Skeletal muscle cell (primary cell): ENCODE data around the gene CFAP221.

Experiments
- DNase-seq: peaks from one replicate; pipeline ENCODE4 v3.0.0-alpha.2; 2010; ENCODE audit warnings: low read depth
- H3K4me3 ChIP-seq: 2 replicates; pipeline ENCODE4 v1.5.1; 2011; ENCODE audit warnings: low read depth, mild to moderate bottlenecking, control low read depth, low read length, moderate library complexity

CFAP221 gene

DNA sequence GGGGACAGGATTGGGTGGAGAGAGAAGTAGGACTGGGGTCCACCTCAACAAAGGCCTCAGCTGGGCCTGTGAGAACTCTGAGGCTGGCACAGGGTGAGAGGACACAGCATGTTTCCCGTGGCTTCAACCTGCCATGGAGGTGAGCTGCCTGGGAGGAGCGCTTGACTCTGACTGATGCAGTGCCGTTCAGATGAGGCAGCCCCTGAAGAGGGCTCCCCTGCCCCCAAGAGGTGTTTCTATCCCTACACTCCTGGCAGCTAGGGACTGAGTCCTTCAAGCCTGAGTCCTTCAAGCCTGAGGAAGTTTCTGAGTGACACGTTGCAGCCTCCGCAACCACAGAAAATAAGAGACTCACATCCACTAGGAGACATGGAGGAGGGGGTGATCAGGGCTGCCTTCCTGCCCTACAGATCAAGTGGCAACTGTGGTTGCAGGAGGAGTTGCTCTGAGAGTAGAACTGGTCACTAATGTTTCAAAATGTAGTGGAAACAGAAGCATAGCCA, 85.1 kb downstream of the CFAP221 start:
- H3K4me3 ChIP-seq, result no peak overlapping the region
- DNase-seq, result no peak

DNA sequence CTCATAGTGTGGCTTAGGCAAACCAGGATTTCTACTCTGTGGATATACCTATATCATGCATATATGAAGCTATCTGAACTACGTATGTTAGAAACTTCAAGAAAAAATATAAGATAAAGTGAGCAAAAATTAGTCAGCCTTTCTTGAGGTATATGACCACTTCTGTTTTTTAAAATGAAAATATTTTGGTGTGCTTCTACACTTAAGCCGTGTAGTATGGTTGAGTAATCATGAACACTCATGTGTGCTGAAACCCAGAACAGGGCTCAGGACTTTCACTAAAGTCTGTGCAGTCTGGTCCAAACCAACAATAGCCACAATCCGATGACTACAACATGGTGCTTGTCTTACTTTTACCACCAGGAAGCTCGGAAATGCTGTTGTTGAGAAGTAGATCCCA, 85.9 kb downstream of the CFAP221 start:
- H3K4me3 ChIP-seq, result no peak overlapping the region

DNA sequence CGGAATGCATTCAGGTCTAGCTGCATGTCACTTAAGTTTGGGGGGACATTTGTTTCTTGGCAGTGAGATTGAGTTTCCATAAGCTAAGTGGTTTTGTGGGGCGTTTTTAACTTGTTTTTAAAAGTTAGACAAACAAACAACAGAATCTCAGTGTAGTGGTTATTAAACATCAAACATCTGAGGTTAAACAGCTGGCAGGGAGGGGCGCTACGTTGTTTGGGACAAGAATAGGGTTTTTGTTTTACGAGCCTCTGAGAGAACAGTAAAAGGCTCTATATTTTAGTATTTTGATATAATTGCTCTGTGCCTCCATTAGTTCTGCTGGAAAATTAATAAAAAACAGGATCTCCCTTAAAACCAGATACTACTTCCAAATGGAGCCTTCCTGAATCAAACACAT, 93.1 kb downstream of the CFAP221 start:
- no peak overlapping the region for H3K4me3 ChIP-seq
- DNase-seq, result no peak

More for the DNA sequence above, 85.9 kb downstream of the CFAP221 start:
- no peak for DNase-seq

DNA sequence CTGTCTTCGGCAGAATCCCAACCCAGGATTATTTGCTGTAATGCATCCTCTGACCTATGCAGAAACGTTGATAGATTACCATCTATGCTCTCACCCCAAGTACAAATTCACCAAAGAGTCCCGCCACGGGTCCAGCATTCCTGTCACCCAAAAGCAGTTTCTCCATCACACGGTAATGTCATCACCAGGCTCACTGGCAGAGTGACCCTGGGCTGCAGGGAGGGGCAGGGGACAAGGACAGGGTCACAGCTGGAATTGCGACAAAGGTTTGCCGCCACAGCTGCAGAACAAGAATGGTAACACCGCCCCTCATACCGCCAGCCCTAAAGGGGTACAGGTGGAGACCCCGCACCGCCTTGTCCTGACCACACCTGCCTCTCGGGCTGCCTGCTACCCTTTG, 94.0 kb downstream of the CFAP221 start:
- no peak for DNase-seq
- H3K4me3 ChIP-seq, result no peak overlapping the region

DNA sequence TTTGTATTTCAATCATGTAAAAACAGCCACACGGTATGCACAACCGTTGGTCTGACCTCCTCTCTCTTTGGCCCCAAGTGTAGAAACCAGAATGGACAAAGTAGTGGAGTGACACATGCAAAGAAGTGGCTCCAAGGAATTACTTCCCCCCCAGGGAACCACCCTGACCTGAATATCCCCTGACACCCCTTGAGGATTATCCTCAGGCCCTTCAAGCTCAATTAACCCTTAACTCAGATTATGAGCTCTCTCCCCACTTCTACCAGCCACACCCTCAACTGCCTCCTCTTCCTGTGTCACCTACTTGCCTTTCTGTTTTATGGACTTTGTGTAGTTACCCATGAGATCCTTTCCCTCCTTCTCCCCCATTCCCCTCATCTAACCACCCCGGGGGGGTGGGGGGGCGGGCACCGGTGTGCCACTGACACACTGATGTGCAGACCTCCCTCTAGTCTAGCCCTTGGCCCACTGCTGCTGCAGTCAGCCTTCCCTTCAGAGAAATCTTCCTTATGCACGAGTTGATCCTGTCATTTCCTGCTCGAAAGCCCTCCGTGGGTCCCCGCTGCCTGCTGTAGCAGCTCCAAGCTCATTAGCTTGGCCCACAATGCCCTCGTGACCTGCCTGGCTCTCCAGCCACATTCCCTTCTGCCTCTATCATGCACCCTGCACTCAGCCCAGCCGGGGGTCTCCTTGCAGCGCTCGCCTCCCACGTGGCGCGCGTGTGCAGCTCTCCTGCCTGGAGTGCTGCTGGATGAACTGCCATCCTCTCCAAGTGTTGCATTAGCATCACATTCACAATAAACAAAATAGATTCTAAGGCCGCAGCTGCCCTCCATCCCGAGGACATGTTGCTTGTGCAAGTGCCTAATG, 94.7 kb downstream of the CFAP221 start:
- H3K4me3 ChIP-seq, result no peak overlapping the region
- no peak for DNase-seq

DNA sequence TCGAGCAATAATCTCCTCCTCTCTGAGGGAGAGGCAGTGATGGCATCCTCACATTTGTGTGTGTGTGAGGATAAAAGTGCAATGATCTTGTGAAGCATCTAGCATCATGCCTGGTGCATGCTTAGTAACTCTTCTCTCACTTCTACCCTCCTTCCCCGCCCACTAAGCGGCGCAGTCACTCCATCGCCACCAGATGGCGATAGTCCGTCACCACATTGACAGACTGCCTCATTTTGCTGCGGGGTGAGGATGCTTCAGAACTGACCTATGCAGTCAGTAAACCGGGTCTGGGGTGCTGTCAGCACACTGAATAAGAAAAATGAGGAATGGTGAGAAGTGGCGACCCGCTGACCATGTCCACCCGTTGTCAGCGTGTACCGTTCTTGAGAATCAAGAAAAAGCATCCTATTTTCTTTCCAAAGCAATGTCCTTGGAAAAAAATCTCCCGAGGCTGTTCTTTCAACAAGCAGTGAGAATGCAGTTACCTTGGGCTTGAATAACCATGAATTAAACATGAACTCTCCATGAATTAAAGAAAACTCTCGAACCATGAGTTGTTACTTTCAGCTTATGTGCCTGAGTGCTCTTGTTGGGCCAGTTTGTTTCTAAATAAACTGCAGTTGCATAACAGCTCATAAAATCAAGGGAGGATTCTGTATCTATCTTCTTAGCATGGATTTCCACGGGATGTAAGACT, 97.5 kb downstream of the CFAP221 start:
- H3K4me3 ChIP-seq, result no peak overlapping the region
- peak; percentile 28 for DNase-seq

DNA sequence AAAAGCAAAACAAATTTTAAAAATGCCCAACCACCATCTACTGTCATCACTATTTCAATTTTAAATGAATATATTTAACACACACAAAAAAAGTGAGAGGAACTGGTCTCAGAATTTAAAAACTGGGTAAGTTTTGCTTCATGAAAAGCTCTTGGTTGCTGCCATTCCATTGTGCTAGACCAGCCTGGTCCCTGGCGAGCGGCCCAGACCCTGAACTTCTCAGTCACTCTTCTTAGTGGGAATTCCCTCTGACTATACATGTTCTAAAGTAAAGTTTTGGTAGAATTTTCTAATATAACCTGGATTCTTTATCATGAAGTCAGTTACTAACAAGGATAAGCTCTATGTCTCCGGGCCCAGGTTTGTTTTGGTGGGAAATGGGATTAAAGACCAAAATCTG, 99.9 kb downstream of the CFAP221 start:
- H3K4me3 ChIP-seq, result no peak overlapping the region
- no peak for DNase-seq

DNA sequence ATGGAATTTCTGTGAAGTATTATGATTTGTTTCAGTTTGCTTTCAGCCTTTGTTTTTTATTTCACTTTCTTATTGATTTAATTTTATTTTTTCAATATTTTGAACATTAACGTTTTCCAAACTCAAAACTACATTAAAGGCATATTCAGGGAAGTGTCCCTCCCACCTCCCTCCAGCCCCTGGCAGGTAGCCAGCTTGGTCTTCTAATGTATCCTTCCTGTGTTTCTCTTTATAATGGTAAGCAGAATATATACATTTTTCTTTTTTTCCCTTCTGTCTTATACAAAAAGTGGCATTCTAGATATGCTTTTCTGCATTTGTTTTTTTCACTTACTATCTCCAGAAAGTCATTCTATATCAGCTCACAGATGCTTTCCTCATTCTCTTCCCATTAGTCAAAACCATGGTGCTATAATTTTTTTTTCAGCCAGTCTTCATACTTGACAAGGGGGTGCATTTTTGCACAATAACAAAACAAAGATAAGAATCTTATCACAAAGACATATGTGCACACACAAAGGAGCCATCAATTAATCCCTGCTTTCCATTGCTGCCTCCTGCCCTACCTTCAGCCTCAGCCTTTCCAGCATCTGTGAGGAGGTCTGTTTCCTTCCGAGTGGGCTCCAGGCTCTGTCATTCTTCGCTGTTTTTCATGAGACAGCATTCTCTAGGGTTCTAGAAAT, 101.1 kb downstream of the CFAP221 start:
- no peak for DNase-seq
- no peak overlapping the region for H3K4me3 ChIP-seq

DNA sequence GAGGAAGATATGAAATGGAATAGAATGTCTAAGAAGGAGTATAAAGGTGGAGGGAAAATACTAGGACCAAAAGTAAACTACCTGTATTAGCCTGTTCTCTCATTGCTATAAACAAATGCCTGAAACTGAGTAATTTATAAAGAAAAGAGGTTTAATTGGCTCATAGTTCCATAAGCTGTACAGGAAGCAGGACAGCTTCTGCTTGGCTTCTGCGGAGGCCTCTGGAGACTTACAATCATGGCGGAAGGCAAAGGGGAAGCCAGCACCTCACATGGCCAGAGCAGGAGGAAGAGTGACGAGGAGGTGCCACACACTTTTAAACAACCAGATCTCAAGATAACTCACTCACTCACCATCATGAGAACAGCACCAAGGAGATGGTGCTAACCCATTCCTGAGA, 101.9 kb downstream of the CFAP221 start:
- no peak overlapping the region for H3K4me3 ChIP-seq
- no peak for DNase-seq

DNA sequence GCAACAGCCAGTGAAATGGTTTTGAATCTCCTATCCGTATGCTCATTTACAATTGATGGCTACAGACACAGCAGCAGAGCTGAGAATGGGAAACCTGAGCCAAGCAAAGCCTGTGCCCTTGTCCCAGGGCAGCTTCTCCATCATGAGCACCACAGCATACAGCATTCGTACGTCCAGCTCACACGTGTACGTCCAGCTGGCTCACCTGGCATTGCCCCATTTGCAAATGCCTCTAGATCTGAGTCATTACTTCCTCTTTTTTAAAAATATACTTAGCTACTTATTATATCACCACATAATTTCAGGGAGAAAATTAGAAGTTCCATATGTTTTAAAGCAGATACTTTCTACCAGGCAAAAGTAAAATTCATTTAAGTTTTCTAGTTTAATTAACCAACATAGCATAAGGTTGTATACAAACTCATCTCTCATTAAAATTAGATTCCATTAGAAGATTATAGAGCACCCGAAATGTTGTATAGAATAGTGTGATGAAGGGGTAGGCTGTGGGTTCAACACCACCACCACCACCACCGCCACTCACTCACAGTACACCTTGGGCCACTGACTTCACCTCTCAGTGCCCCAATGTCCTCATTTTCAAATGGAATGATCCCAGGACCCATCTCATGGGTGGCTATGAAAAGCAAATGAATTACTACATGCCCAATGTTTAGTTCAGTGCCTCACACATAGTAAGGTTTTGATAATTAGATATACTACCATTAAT, 103.4 kb downstream of the CFAP221 start:
- no peak overlapping the region for H3K4me3 ChIP-seq
- no peak for DNase-seq

DNA sequence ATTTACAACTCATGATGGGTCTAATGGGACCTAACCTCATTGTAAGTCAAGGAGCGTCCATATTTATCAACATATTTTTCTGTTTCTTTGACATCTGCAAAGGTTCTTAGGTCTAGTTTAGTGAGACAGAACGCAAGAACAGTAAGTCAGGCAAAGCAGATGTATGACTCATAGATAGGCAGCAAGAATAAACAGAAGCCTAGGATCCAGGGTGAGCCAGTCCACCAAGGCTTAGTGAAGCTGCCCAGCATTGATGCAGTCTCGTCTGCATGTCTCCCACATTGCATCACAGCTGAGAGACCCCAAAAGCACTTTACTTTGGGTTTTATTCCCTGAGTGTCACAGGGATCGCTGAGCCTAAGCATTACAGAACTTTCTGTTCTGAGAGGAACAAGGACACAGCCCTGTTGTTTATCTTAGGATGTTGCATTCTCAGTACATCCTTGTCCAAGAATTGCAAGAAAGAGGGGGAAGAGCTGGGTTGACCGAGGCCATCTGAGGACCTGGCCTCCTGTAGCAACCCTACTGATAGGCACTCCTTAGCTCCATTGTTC, 105.2 kb downstream of the CFAP221 start:
- no peak overlapping the region for H3K4me3 ChIP-seq
- DNase-seq, result no peak

DNA sequence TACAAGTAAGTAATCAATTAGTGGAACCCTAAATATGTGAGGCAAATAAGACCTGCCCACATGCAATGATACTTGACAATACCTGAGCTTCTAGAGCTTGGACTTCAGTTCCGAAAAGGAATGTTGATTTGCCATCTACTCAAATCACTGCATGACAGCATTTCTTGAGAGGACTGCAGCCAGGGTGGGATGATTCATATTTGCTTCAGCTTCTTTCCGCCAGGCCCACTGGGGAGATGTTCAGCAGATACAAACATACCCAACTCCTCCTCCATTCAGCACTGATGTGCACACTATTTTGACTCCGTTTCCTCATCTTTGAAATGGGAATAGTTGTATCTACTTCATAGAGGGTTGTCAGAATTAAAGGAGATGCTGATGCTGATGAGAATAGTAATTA, 106.0 kb downstream of the CFAP221 start:
- DNase-seq, result no peak
- no peak overlapping the region for H3K4me3 ChIP-seq

DNA sequence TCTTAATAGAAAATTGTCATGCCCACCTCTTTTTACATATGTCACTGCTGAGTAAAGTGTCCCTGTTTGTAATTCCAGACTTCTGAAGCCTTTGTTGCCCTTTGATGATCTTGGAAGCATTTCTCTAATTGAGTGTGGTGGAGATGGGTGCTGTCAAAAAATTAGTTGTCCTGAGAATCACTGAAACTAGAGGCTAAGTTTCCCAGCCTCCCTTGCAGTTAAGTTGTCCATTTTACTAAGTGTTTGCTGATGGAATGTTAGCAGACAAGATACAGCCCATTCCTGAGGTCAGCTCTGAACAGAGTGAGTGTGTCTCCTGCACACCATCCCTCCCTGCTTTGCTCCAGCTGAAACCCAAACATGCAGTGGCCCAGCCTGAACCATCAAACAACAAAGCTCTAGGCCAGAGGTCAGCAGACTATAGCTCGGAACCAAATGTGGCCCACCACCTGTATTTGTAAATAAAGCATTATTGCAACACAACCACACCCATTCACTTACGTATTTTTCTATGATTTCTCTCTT, 106.7 kb downstream of the CFAP221 start:
- no peak overlapping the region for H3K4me3 ChIP-seq
- no peak for DNase-seq

DNA sequence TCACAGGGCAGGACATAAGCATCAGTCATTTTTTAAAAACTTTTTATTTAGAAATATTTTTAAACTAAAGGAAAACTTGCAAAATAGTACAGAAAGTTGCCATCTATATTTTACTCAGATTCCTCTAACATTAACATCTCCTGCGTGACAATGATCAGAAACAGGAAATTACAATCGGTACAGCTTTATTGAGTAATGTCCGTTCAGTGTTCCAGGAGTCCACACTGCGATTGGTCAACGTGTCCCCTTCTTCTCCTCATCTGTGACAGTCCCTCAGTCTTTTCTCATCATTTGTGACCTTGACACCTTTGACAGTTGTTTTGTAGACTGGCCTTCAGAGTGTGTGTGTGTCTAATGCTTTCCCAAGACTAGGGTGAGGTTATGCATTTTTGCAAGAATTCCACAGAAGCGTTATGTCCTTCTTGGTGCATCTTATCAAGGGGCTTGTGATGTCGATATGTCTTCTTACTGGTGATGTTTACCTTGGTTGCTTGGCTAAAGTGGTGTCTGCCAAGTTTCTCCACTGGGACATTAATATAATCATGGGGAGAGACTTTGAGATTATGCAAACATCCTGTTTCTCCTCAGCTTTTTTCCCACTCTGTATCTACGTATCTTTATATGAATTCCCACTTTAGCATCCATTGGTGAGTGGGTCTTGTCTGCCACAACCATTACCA, 113.4 kb downstream of the CFAP221 start:
- no peak overlapping the region for H3K4me3 ChIP-seq
- DNase-seq, result no peak

DNA sequence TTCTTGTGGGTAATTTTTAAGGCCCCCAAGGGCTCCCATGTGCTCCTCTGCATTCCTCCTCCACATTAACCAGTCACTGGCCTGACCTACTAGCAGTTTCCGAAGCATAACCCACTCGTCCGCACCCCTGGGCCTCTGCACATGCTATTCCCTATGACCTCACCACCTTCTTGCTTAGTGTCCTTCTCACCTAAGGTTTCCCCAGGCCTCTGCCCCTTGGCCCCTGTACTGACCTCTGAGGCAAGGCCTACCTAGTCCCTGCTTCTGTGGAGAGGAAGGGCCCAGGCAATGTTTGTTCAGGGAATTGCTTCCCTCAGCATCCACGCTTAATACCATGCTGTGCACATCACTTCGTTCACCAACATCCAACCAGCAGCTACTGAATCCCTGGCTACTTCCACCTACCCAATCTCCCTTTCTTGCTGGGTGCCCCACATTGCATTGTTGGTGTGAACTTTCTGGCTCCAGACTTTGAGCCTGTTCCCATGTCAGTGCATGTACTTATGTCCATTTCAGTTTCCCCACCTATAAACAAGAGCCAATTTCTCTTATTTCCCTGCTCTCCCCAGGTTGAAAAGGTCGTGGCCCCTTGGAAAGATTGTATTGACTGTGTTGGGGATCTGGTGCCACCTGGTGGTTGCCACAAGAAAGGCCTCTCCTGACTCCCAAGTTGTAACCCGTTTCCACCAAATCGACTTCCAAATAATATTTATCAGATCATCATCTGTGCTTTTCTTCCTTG, 115.5 kb downstream of the CFAP221 start:
- no peak for DNase-seq
- H3K4me3 ChIP-seq, result no peak overlapping the region

DNA sequence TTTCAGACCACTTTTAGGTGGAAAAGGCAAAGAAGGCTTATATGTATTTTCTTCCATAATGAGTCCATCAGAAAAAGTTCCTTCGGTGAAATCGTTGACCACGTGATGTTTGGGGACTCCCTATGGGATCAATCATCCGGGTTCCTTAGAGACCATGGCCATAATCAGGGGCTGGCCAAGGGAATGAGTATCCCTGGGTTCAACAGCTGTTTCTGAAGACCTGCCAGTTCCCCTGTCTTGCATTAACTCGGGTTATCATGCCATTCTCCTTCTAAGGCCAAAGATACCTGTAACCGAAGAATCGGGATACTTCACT, 116.1 kb downstream of the CFAP221 start:
- no peak for DNase-seq
- no peak overlapping the region for H3K4me3 ChIP-seq

DNA sequence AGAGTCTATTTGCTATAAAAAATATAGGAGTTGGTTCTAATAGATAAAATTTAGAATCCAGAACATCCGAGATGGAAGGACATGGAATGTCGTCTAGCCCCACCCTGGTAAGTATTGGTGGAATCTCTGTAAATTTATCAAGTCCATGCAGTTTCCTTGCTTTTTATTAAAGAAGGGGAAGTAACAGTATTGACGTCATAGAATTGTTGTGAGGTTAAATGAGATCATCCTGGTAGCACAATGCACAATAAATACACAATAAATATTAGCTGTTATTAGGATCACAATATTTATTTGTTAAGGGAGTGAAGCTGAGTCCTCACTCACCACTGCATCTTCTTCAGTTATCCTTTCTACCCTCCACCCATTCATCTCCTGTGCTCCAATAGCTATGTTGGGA, 118.0 kb downstream of the CFAP221 start:
- no peak for DNase-seq
- H3K4me3 ChIP-seq, result no peak overlapping the region

DNA sequence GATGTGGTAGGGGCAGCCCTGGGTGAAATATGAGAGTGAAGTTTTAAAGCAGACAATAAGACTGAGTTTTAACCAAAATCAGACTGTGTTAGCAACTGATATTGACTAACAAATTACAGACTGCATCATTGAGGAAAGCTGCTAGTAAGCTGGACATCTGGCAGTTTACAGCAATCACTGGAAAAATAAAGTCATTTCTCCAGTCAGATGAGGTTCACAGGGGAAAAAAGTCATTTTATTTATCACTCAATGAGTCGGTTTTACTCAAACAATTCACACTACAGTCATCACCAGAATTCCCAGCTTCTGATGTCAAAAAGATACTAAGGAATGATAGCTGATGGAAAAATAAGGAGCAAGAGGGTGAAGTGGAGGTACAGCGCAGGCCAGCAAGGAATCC, 124.3 kb downstream of the CFAP221 start:
- H3K4me3 ChIP-seq, result no peak overlapping the region
- no peak for DNase-seq
